ENCODE data around the gene CHRND. TPM values are rescaled to one million over a fixed set of nuclear protein-coding genes. Genes with fewer than 3 reads are reported as not detected.

CHRND gene
- total and polyA plus RNA-seq, 2 of the 4 experiments (the other 2 are of a cell fraction), result not detected

DNA sequence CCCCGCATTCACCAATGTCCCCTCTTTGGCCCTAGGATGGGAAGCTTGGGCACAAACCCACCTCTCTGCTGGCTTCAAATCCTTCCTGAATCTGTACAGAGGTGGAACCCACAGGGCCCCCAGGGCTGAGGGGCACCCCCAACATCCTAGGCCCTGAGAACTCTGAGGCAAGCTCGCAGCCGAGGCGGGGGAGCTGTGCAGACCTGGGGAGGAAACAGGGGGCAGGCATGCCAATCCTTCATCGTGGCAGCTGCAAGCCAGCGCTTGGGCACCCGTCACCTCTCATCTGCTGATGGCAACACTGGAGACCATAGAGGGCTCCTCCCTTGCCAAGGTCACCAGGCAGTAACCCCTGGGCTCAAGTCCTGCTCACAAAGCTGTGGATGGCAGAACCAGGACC is 49.2 kb upstream of the CHRND start:
- Histone ChIP-seq H3K23ac (ENCODE audit: low read depth, low read length) (no peak overlapping the region), H4K8ac (ENCODE audit: low read depth in 2 of 2, low read length in 2 of 2) (no peak overlapping the region), H4K20me1 (ENCODE audit: insufficient read depth, low read length) (no peaks in the 10 kb centered on the region), H3K9ac (ENCODE audit: low read depth, low read length) (no peak overlapping the region), H3K4me2 (ENCODE audit: low read depth, low read length) (no peak overlapping the region), H3K27me3 (ENCODE audit: control insufficient read depth, insufficient read depth, low read length) (peaks cover 50% of the 10 kb centered on the region), H2AFZ (replicated peaks; ENCODE audit: low read length, poor library complexity) (no peak overlapping the region), H2AK5ac (ENCODE audit: low read depth, low read length) (no peak overlapping the region), H4K91ac (ENCODE audit: insufficient read depth, low read depth, low read length) (no peak overlapping the region), H3K14ac (replicated peaks; ENCODE audit: low read depth, low read length) (no peak overlapping the region), H3K79me1 (ENCODE audit: low read depth in 1 of 2, low read length in 2 of 2) (no peaks in the 10 kb centered on the region), H2BK120ac (ENCODE audit: low read depth, low read length) (no peak overlapping the region), H2BK15ac (ENCODE audit: low read depth, low read length) (no peak overlapping the region), H2BK5ac (ENCODE audit: low read depth, low read length, poor library complexity, severe bottlenecking) (no peak overlapping the region), H3K27ac (ENCODE audit: insufficient read depth, low read length) (no peak overlapping the region), H2BK20ac (ENCODE audit: low read depth, low read length) (no peak overlapping the region), H3K4me3 (ENCODE audit: insufficient read depth, low read depth, low read length) (no peak overlapping the region), H3K56ac (ENCODE audit: extremely low read depth, insufficient read depth, low read length) (no peak overlapping the region), H3K4ac (ENCODE audit: low read depth, low read length) (no peak overlapping the region), H3K4me1 (ENCODE audit: control insufficient read depth, insufficient read depth, low read length) (no peaks in the 10 kb centered on the region), H3K9me3 (ENCODE audit: control insufficient read depth, insufficient read depth, low read length) (peaks cover 3% of the 10 kb centered on the region; the same call in 1 of the 2 replicates), H3K18ac (ENCODE audit: low read depth, low read length) (no peak overlapping the region), H3K9me1 (ENCODE audit: insufficient read depth, low read length) (no peaks in the 10 kb centered on the region), H4K5ac (ENCODE audit: low read depth, low read length) (no peak overlapping the region), H3K36me3 (ENCODE audit: control insufficient read depth, insufficient read depth, low read length) (no peaks in the 10 kb centered on the region), H2AK9ac (replicated peaks; ENCODE audit: low read depth, low read length, poor library complexity) (no peak overlapping the region)
- dilution Hi-C loops (cut with HindIII; ENCODE audit: low sequenced_read_pairs, unreplicated experiment), result no loop called here
- no TSS peak for BruUV-seq (replicated peaks)
- in situ Hi-C loops (cut with MboI; ENCODE audit: low sequenced_read_pairs), result no loop called here
- ChIA-PET CTCF (no interaction called here), POLR2A (ENCODE audit: unreplicated experiment) (no interaction called here)
- intact Hi-C loops (cut with micrococcal nuclease), result no loop called here
- TF ChIP-seq MAZ (IDR thresholded peaks at IDR 0.05; ENCODE audit: borderline replicate concordance, low read depth, low read length), result no peak
- no peak for TF ChIP-seq MAFK (IDR thresholded peaks at IDR 0.05; ENCODE audit: low read depth, low read length)
- no peak for TF ChIP-seq RAD21 (IDR thresholded peaks at IDR 0.05; ENCODE audit: low read length)
- no peak for TF ChIP-seq NFE2L2 (IDR thresholded peaks at IDR 0.05; ENCODE audit: low read depth, low read length)
- TF ChIP-seq, protein P1, sequence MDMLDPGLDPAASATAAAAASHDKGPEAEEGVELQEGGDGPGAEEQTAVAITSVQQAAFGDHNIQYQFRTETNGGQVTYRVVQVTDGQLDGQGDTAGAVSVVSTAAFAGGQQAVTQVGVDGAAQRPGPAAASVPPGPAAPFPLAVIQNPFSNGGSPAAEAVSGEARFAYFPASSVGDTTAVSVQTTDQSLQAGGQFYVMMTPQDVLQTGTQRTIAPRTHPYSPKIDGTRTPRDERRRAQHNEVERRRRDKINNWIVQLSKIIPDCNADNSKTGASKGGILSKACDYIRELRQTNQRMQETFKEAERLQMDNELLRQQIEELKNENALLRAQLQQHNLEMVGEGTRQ (IDR thresholded peaks at IDR 0.05; ENCODE audit: low read depth, low read length), result no peak
- TF ChIP-seq SMC3 (IDR thresholded peaks at IDR 0.05; ENCODE audit: low read depth, low read length), result no peak
- DNase-seq, result no peak
- ATAC-seq (ENCODE audit: low read depth), result no peak
- 75% methylated on average over 7 of the region's 7 CpGs; no CpG with 5 or more reads in 1 of the 2 experiments for WGBS, 2 experiments (ENCODE audit: extremely low coverage in 2 of 2, insufficient read length in 1 of 2)
